GM12874 (cell line): ENCODE data around the gene KLHDC7B.

ENCODE experiments used
- TF ChIP-seq, protein P1 (sequence below): IDR thresholded peaks from 2 replicates; pipeline ENCODE4 v1.5.1; 2011; ENCODE audit warnings: low read depth, mild to moderate bottlenecking, control low read depth, low read length, moderate library complexity; ENCODE audit not compliant: insufficient read depth

KLHDC7B gene

DNA sequence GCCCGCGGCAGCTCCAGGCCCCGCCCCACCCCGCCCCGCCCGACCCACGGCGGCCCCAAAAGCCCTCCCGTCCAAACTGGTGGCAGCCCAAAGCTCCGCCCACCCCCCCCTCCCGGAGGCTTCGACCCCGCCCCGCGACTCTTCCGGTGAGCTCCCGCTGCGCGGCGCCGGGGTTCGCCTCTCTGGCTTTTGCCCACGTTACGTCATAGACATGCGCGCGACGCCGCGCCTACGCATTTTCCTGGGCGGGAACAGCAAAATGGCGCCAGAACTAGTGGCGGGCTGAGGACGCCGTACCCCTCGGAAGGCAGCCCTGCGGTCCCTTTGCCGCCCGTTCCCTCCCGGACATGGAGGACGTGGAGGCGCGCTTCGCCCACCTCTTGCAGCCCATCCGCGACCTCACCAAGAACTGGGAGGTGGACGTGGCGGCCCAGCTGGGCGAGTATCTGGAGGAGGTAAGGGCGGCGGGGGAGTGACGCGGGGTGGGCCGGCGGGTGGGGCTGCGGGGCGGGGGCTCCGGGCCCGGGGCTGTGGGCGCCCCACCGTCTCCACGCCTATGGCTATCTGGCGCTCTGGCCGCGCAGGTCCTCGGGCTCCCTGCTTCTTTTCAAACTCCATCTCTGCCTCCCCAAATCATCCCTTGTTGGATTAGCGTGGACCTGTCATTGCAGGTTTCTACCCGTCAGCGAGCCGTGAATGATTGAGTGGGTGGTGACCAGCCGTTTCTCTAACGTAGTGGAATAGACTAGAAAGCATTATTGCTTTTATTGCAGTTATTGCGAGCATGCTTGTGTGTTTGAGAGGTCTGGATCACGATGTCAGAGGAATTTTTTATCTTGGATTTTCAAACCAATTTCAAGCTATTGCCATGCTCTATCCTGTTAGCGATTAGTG lies 37.5 kb upstream of the KLHDC7B start, which contains the start of gene NCAPH2:
TSS of gene NCAPH2 (plus strand) at position 234 of the 894 bp plus-strand sequence. CDS start at position 348, 114 bp downstream.
- TF ChIP-seq, protein P1, sequence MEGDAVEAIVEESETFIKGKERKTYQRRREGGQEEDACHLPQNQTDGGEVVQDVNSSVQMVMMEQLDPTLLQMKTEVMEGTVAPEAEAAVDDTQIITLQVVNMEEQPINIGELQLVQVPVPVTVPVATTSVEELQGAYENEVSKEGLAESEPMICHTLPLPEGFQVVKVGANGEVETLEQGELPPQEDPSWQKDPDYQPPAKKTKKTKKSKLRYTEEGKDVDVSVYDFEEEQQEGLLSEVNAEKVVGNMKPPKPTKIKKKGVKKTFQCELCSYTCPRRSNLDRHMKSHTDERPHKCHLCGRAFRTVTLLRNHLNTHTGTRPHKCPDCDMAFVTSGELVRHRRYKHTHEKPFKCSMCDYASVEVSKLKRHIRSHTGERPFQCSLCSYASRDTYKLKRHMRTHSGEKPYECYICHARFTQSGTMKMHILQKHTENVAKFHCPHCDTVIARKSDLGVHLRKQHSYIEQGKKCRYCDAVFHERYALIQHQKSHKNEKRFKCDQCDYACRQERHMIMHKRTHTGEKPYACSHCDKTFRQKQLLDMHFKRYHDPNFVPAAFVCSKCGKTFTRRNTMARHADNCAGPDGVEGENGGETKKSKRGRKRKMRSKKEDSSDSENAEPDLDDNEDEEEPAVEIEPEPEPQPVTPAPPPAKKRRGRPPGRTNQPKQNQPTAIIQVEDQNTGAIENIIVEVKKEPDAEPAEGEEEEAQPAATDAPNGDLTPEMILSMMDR, result no peak

DNA sequence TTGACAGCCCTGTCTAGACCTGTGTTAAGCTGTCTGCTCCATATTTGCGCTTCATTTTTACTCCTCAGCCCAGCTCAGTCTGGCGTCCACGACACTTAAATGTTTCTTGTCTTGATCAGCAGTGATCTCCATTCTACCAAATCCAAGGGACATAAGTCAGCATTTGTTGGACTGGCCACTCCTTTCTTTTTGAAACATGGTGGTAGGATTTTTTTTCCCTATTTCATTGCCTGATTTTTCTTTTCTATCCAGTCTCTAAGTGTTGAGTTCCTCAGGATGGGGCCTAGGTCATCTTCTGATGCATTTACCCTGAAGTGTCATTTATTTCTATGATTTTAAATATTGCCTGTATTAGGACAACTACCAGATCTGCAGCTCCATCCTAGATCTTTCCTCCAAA lies 36.8 kb upstream of the KLHDC7B start:
- TF ChIP-seq, protein P1, result no peak

DNA sequence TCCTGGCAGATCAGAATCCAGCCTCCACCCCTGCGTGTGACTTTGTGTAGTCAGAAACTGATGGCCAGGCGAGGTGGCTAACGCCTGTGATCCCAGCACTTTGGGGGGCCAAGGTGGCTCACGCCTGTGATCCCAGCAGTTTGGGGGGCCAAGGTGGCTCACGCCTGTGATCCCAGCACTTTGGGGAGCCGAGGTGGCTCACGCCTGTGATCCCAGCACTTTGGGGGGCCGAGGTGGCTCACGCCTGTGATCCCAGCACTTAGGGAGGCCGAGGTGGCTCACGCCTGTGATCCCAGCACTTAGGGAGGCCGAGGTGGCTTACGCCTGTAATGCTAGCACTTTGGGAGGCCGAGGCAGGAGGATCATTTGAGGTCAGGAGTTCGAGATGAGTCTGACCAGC lies 32.5 kb upstream of the KLHDC7B start:
- TF ChIP-seq, protein P1, result no peak

DNA sequence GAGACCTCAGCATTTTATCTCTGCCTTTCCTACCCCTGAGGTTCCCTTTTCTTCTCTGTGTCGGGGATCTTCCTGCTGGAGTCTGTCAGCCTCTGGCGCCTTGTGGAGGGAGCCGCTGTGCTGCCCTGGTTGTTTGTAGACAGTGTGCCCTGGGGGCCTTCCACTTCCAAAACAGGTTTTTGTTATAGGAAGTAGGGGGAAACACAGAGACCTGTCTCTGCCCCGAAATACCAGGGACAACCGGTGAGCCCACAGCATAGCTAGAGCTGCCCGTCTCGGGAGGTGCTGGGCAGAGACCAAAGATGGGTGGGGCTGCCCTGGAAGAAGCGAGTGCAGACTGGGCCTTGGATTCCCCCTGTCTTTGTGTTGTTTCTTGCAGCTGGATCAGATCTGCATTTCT lies 29.6 kb upstream of the KLHDC7B start:
- TF ChIP-seq, protein P1, result no peak

DNA sequence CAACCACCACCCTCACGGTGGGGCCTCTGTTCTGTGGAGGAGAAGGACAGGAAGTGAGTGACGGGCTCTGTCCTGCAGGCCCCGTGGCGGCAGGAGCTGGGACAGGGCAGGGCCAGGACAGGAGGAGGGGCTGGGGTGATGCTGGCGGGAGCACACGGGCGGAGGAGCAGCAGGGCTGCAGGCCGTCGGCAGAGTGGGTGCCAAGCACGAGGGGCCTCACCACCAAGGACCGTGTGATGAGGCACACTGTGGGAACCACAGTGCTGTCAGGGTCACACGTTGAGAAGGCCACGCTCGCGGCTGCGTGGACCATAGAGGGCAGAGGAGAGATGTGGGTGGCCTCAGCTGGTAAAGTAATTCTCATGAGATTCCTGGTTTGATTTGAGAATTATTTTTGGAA lies 28.8 kb upstream of the KLHDC7B start:
- TF ChIP-seq, protein P1, result no peak

DNA sequence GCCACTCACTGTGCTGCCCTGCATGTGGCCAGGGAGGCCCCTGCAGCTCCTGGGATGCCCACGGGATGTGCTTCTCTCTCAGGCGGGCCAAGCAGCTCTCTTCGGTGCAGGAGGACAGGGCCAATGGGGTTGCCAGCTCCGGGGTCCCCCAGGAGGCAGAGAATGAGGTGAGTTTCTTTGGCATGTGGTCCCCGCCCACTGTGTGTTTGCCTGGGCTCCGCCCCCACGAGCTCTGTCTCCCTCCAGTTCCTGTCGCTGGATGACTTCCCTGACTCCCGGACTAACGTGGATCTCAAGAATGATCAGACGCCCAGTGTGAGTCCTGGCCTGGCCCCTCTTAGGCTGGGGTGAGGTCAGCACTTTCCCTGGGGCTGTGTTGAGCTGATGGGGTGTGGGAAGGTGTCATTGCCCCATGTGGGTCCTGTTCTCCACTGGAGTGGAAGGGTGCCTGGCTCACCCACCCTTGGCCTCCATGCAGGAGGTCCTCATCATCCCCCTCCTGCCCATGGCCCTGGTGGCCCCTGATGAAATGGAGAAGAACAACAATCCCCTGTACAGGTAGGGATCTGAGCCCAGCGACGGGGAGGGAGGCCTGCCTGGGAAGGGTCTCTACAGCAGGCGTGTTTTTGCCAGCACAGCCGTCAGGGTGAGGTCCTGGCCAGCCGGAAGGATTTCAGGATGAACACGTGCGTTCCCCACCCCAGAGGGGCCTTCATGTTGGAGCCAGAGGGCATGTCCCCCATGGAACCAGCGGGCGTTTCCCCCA lies 28.0 kb upstream of the KLHDC7B start:
- TF ChIP-seq, protein P1, result no peak

DNA sequence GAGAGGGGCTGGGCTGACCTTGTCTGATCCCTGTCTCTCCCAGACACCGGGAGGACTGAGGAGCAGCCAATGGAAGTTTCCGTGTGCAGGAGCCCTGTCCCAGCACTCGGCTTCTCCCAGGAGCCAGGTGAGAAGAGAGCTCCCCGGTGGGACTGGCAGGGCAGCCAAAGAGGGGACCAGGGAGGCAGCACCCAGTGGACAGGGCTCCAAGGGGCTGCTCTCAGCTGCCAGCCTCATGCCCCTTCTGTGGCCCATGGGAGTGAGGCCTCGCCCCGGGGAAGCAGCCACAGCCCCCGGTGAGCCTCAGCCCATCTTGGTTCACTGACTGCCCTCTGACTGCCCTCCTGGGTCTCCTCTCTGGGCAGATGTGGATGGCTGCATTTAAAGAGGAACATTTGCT lies 27.1 kb upstream of the KLHDC7B start:
- TF ChIP-seq, protein P1, result no peak
